ENCODE data around the gene EIF3A. TPM values are rescaled to one million over a fixed set of nuclear protein-coding genes. Genes with fewer than 3 reads are reported as not detected.

EIF3A gene
- total and polyA plus RNA-seq, 4 donors = 27.5 to 88.9 (median 47.6) TPM

DNA sequence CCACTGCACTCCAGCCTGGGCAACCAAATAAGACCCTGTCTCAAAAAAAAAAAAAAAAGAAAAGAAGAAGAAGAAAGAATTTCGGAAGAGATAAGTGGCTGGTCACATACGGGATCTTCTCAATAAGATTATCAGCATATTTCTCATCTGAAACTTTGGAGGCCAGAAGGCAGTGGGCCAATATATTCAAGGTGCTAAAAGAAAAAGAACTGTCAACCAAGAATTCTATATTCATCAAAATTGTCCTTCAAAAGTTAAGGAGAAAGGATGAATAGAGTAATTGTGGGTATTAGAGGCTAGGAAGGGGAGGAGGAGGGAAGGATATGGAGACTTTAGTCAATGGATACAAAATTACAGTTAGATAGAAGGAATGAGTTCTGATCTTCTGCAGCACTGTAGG lies 95.0 kb downstream of the EIF3A start:
- H3K9ac ChIP-seq (ENCODE audit: low read depth in 1 of 2, low read length in 2 of 2) = no peak overlapping the region
- no peak overlapping the region for H3K27ac ChIP-seq (ENCODE audit: low read depth in 1 of 2, low read length in 2 of 2)
- no peaks in the 10 kb centered on the region for H3K27me3 ChIP-seq (ENCODE audit: control insufficient read depth in 4 of 4, insufficient read depth in 4 of 4, low read length in 3 of 4)
- no peaks in the 10 kb centered on the region for H3K36me3 ChIP-seq (ENCODE audit: control insufficient read depth in 4 of 4, insufficient read depth in 3 of 4, low read depth in 1 of 4, low read length in 3 of 4)
- H3K4me1 ChIP-seq (ENCODE audit: control insufficient read depth in 4 of 4, insufficient read depth in 4 of 4, low read length in 3 of 4) = no peaks in the 10 kb centered on the region
- no peak overlapping the region for H3K4me3 ChIP-seq (ENCODE audit: low read depth in 1 of 3, low read length in 3 of 3)
- TF ChIP-seq, protein P1, sequence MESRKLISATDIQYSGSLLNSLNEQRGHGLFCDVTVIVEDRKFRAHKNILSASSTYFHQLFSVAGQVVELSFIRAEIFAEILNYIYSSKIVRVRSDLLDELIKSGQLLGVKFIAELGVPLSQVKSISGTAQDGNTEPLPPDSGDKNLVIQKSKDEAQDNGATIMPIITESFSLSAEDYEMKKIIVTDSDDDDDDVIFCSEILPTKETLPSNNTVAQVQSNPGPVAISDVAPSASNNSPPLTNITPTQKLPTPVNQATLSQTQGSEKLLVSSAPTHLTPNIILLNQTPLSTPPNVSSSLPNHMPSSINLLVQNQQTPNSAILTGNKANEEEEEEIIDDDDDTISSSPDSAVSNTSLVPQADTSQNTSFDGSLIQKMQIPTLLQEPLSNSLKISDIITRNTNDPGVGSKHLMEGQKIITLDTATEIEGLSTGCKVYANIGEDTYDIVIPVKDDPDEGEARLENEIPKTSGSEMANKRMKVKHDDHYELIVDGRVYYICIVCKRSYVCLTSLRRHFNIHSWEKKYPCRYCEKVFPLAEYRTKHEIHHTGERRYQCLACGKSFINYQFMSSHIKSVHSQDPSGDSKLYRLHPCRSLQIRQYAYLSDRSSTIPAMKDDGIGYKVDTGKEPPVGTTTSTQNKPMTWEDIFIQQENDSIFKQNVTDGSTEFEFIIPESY (IDR thresholded peaks at IDR 0.05) = no peak
- TF ChIP-seq HNF4G (IDR thresholded peaks at IDR 0.05) (no peak), HNF4A (conservative IDR thresholded peaks at IDR 0.05) (no peak), GABPA (IDR thresholded peaks at IDR 0.05 in 1 of 2, conservative IDR thresholded peaks at IDR 0.05 in 1 of 2) (no peak), EGR1 (IDR thresholded peaks at IDR 0.05; ENCODE audit: low read depth in 2 of 2) (no peak), TAF1 (conservative IDR thresholded peaks at IDR 0.05) (no peak), JUND (IDR thresholded peaks at IDR 0.05) (no peak), FOXA1 (IDR thresholded peaks at IDR 0.05) (no peak), SP1 (IDR thresholded peaks at IDR 0.05) (no peak), YY1 (IDR thresholded peaks at IDR 0.05) (no peak), RXRA (IDR thresholded peaks at IDR 0.05) (no peak), RAD21 (IDR thresholded peaks at IDR 0.05) (no peak), FOXA2 (IDR thresholded peaks at IDR 0.05) (no peak), NR2F2 (IDR thresholded peaks at IDR 0.05) (no peak)
- TF ChIP-seq, protein P2, sequence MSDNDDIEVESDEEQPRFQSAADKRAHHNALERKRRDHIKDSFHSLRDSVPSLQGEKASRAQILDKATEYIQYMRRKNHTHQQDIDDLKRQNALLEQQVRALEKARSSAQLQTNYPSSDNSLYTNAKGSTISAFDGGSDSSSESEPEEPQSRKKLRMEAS (IDR thresholded peaks at IDR 0.05) = no peak
- TF ChIP-seq, protein P3, sequence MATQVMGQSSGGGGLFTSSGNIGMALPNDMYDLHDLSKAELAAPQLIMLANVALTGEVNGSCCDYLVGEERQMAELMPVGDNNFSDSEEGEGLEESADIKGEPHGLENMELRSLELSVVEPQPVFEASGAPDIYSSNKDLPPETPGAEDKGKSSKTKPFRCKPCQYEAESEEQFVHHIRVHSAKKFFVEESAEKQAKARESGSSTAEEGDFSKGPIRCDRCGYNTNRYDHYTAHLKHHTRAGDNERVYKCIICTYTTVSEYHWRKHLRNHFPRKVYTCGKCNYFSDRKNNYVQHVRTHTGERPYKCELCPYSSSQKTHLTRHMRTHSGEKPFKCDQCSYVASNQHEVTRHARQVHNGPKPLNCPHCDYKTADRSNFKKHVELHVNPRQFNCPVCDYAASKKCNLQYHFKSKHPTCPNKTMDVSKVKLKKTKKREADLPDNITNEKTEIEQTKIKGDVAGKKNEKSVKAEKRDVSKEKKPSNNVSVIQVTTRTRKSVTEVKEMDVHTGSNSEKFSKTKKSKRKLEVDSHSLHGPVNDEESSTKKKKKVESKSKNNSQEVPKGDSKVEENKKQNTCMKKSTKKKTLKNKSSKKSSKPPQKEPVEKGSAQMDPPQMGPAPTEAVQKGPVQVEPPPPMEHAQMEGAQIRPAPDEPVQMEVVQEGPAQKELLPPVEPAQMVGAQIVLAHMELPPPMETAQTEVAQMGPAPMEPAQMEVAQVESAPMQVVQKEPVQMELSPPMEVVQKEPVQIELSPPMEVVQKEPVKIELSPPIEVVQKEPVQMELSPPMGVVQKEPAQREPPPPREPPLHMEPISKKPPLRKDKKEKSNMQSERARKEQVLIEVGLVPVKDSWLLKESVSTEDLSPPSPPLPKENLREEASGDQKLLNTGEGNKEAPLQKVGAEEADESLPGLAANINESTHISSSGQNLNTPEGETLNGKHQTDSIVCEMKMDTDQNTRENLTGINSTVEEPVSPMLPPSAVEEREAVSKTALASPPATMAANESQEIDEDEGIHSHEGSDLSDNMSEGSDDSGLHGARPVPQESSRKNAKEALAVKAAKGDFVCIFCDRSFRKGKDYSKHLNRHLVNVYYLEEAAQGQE (IDR thresholded peaks at IDR 0.05) = no peak
- TF ChIP-seq, protein P4, sequence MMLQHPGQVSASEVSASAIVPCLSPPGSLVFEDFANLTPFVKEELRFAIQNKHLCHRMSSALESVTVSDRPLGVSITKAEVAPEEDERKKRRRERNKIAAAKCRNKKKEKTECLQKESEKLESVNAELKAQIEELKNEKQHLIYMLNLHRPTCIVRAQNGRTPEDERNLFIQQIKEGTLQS (IDR thresholded peaks at IDR 0.05) = no peak
- TF ChIP-seq, protein P5, sequence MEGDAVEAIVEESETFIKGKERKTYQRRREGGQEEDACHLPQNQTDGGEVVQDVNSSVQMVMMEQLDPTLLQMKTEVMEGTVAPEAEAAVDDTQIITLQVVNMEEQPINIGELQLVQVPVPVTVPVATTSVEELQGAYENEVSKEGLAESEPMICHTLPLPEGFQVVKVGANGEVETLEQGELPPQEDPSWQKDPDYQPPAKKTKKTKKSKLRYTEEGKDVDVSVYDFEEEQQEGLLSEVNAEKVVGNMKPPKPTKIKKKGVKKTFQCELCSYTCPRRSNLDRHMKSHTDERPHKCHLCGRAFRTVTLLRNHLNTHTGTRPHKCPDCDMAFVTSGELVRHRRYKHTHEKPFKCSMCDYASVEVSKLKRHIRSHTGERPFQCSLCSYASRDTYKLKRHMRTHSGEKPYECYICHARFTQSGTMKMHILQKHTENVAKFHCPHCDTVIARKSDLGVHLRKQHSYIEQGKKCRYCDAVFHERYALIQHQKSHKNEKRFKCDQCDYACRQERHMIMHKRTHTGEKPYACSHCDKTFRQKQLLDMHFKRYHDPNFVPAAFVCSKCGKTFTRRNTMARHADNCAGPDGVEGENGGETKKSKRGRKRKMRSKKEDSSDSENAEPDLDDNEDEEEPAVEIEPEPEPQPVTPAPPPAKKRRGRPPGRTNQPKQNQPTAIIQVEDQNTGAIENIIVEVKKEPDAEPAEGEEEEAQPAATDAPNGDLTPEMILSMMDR (IDR thresholded peaks at IDR 0.05; ENCODE audit: low read depth, low read length, missing input control) = no peak
- no peak for DNase-seq (ENCODE audit: low spot score)
- 92% methylated on average over 2 of the region's 2 CpGs for WGBS
- H3K9me3 ChIP-seq (ENCODE audit: control insufficient read depth in 4 of 4, low read length in 3 of 4) = peaks cover 0 to 8% (median 3%) of the 10 kb centered on the region in 4 donors

Small RNA genes lying within 50 kb of the gene (small RNA-seq; reads per million reads assigned to genes)
- gene AL355598.1 = not detected
- gene RF00413 = not detected
- gene SNORA19 = not detected

Other genes starting within 250 kb of the EIF3A start
- gene NANOS1, start 51.1 kb downstream of the EIF3A start, total RNA-seq = 1 to 10 TPM in 1 of 2 donors, under 1 TPM in 1; 0.08 to 1.1 TPM
- under 1 TPM; 0.07 to 0.12 TPM for gene NANOS1, start 51.1 kb downstream of the EIF3A start, polyA plus RNA-seq
- 10 to 100 TPM; 22.9 to 31.7 TPM for gene DENND10, start 23.3 kb upstream of the EIF3A start, total RNA-seq
- gene DENND10, start 23.3 kb upstream of the EIF3A start, polyA plus RNA-seq = 10 to 100 TPM; 17.9 to 37.7 TPM
- 10 to 100 TPM; 12.4 to 34.1 TPM for gene SFXN4, start 84.9 kb upstream of the EIF3A start, total RNA-seq
- 10 to 100 TPM; 20.7 to 27.5 TPM for gene SFXN4, start 84.9 kb upstream of the EIF3A start, polyA plus RNA-seq
- gene PRDX3, start 98.0 kb upstream of the EIF3A start, total RNA-seq = 100 to 1,000 TPM; 176 to 247 TPM
- 100 to 1,000 TPM; 268 to 307 TPM for gene PRDX3, start 98.0 kb upstream of the EIF3A start, polyA plus RNA-seq
- 1 to 10 TPM; 4.5 to 6.6 TPM for gene GRK5, start 126.8 kb upstream of the EIF3A start, total RNA-seq
- gene GRK5, start 126.8 kb upstream of the EIF3A start, polyA plus RNA-seq = 1 to 10 TPM; 2.1 to 5.7 TPM

All from liver (tissue), 10 donors.